ENCODE results near the gene CTH.

DNA sequence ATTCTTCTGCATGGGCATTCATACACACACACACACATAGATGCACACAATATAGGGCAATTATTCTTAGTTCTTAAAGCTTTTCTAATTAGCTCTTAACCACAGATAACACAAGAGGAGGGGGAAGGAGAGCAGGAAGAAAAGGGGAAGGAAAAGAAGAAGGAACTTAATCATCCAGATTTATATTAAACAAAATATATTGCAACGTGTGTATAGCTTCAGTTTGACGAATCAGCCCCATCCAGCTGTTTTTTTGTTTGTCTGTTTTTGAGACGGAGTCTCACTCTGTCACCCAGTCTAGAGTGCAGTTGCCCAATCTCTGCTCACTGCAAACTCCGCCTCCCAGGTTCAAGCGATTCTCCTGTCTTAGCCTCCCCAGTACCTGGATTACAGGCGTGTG lies 34.9 kb upstream of the CTH start:
- TF ChIP-seq, protein P1, sequence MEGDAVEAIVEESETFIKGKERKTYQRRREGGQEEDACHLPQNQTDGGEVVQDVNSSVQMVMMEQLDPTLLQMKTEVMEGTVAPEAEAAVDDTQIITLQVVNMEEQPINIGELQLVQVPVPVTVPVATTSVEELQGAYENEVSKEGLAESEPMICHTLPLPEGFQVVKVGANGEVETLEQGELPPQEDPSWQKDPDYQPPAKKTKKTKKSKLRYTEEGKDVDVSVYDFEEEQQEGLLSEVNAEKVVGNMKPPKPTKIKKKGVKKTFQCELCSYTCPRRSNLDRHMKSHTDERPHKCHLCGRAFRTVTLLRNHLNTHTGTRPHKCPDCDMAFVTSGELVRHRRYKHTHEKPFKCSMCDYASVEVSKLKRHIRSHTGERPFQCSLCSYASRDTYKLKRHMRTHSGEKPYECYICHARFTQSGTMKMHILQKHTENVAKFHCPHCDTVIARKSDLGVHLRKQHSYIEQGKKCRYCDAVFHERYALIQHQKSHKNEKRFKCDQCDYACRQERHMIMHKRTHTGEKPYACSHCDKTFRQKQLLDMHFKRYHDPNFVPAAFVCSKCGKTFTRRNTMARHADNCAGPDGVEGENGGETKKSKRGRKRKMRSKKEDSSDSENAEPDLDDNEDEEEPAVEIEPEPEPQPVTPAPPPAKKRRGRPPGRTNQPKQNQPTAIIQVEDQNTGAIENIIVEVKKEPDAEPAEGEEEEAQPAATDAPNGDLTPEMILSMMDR (conservative IDR thresholded peaks at IDR 0.05), result no peak
- no peak for TF ChIP-seq EZH2 (IDR thresholded peaks at IDR 0.05; ENCODE audit: low read depth)
